ENCODE data around the gene GRB10.
A peak's percentile ranks its signal among the peaks of the same experiment; 100 is the strongest.

Gene GRB10

DNA sequence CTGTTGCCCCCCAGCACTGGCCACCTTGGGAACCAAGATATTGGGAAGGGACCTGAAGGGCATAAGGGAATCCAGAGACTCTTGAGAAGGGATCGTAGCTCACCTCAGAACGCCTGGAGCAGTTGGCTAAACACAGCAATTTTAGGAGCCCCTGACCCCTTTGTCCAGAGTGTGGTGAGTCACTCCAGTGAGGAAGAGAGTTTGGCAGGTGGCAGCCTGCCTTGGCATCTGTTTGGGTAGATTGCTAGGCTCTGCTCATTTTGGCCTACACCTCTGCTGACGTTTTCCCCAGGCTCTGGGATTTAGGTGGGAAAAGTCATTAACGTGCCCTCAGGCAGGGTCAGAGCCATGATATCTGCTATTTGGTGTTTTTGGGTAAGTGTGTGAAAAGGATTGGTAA is 100.6 kb downstream of the GRB10 start:
- TF ChIP-seq JUND (IDR thresholded peaks at IDR 0.05; ENCODE audit: low read depth) = no peak
- in situ Hi-C loops (cut with HindIII; ENCODE audit: low pct_unique_long_range_greater_than_20kb, low sequenced_read_pairs) = no loop called here
- DNase-seq (ENCODE audit: low read depth in 1 of 2, low spot score in 1 of 2) = no peak

DNA sequence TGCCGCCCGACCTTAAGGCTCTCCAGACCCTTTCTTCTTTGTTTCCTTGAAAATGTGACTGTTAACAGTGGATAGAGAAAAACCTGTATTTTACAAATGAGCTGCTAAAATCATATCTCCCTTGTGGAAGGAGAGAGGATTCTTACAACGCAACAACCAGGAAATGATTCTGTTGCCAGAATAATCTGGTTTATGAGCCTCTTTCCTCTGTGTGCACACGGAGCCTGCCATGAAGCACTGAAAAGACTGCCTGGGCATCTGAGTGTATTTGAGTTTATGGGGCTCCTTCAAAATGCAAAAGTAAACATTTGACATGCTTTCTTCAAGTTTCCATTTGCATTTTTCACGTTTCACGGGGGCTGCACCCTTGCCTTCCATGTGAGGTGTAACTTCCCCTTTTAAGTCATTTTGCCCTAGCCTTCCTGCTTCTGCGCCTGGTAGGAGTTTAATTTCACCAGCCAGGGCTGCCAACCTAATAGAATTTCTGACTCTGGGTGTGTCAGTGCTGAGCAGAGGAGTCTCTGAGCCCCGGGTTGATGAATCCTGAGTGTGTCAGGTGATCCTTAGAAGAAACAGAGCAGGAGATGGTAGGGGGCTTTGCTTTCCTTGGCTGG is 101.2 kb downstream of the GRB10 start:
- TF ChIP-seq JUND (IDR thresholded peaks at IDR 0.05; ENCODE audit: low read depth) = no peak
- in situ Hi-C loops (cut with HindIII; ENCODE audit: low pct_unique_long_range_greater_than_20kb, low sequenced_read_pairs) = no loop called here
- no peak for DNase-seq (ENCODE audit: low read depth in 1 of 2, low spot score in 1 of 2)

DNA sequence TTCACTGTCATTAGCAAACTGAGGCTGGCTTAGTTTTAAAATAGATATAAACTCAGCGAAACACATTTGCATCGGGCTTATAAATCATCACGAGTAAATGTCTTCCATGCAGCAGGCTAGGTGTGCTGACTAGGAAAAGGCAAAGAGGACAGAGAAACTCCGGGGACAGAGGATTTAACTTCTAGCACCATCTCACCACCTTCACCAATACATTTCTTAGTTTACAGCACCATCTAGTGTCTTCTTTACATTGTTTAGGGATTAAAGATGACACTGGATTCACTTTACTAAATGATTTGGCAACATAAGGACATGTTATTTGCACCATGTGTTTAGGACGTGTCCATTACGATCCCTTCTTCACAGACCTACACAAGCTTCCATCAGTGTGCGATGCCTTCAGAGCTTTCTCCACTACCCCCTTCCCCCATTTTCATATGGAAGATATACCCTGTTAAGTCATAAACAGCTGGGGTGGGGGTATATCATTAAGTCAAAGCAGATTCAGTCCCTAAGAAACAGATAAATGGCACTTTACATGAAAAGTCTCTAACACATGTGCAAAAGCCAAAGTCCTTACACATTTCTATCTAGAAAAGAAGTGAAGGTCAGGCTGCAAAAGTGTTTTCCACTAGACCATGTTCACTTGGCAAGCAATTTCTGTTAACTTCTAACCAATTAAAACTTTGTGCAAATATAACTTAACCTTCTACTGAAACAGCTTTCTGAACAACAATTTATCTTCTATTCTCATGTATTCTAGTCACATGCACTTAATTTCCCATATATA is 103.3 kb downstream of the GRB10 start:
- no peak for TF ChIP-seq JUND (IDR thresholded peaks at IDR 0.05; ENCODE audit: low read depth)
- in situ Hi-C loops (cut with HindIII; ENCODE audit: low pct_unique_long_range_greater_than_20kb, low sequenced_read_pairs) = no loop called here
- peak; percentile 65 to 81 for DNase-seq (ENCODE audit: low read depth in 1 of 2, low spot score in 1 of 2)

DNA sequence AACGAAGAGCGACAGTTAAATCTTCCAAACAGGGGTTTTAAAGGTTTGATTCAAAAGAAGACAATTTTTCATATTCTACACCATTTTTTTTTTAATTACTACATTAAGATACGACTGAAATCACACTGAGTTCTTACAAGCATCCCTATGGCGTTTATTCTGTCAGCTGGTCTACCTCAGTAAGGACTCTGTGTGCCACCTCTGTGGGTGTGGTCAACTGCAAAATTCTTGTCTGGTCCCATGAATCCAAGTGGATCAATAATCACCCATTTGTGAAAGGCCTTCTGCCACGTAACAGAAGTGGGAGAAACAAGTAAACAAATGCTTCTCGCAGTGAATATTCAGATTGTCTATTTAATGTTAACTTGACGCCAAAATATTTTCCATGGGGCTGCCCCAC is 104.1 kb downstream of the GRB10 start:
- in situ Hi-C loops (cut with HindIII; ENCODE audit: low pct_unique_long_range_greater_than_20kb, low sequenced_read_pairs) = no loop called here
- no peak for TF ChIP-seq JUND (IDR thresholded peaks at IDR 0.05; ENCODE audit: low read depth)
- no peak for DNase-seq (ENCODE audit: low read depth in 1 of 2, low spot score in 1 of 2)

DNA sequence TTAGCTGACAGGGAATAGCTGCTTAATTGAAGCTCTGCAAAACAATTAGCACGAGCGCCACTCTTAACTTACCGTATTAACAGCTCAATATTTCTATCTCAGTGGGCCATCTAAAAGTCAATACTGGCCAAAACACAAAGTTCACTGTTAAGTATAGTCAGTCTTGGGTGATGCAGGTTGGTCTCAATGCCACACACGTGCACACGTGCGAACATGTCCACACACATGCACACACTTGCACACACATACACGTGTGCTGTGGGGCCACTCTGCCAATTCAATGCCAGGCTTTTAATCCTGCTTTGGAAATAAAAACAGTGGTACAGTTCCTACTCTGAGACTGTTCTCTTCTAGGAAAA is 105.1 kb downstream of the GRB10 start:
- in situ Hi-C loops (cut with HindIII; ENCODE audit: low pct_unique_long_range_greater_than_20kb, low sequenced_read_pairs) = no loop called here
- no peak for DNase-seq (ENCODE audit: low read depth in 1 of 2, low spot score in 1 of 2)
- TF ChIP-seq JUND (IDR thresholded peaks at IDR 0.05; ENCODE audit: low read depth) = no peak

DNA sequence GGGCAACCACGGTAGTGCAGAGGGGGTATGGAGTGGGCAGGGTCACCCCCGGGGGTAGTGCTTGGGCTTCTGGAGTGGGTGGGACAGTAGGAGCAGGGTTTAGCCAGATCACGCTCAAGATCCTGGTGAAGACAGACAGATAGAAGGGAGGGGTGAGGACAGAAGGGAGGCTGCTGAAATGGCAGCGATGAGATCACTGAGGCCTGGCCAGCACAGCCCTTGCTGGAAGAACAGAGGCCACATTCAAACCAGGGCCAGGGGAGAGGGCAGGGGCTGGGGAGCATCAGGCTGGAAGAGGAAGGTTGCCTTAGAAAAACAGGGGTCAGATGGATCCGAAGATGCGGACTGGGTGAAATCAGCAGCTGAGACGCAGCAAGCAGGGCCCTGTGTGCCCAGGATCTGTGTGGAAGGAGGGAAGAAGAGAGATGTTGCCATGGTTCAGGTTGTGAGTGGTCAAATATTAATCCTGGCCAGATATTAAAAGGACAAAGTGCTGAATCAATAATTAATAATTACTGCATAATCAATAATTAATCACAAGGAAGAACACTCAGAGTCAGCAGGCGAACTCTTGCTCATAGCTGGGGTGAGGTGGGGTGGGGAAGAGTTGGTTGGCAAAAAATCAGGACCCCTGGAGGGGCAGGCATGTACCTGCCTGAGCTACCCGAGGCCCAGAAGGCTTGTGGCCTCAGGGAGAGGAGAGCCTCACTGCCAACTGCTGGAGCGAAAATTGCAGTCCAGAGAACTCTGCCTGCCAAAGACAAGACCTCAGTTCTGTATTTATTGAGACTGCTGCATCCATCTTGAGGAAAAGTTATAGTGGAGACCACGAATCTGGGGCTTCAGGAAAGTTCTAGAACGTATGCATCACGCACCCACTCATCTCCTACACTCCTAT is 105.7 kb downstream of the GRB10 start:
- DNase-seq (ENCODE audit: low read depth in 1 of 2, low spot score in 1 of 2) = no peak
- in situ Hi-C loops (cut with HindIII; ENCODE audit: low pct_unique_long_range_greater_than_20kb, low sequenced_read_pairs) = no loop called here
- TF ChIP-seq JUND (IDR thresholded peaks at IDR 0.05; ENCODE audit: low read depth) = no peak

DNA sequence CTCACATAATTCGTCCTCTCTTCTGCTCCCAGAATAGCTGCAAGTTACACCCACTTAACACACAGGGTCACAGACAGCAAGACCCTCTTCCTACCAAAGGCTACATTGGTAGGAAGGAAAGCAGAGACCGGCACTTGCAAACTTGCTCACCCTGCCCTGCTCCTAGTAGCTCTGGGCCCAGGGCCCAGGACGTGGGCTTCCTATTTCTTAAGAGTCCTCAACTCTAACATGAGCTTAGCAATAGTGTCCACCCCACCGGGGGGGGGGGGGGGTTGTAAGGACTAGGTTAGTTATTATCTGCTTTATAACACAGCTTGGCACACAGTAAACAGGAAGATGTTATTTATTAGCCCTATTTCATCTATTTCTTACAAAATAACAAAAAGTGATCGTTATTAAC is 106.6 kb downstream of the GRB10 start:
- no peak for TF ChIP-seq JUND (IDR thresholded peaks at IDR 0.05; ENCODE audit: low read depth)
- in situ Hi-C loops (cut with HindIII; ENCODE audit: low pct_unique_long_range_greater_than_20kb, low sequenced_read_pairs) = no loop called here
- DNase-seq (ENCODE audit: low read depth in 1 of 2, low spot score in 1 of 2) = no peak

DNA sequence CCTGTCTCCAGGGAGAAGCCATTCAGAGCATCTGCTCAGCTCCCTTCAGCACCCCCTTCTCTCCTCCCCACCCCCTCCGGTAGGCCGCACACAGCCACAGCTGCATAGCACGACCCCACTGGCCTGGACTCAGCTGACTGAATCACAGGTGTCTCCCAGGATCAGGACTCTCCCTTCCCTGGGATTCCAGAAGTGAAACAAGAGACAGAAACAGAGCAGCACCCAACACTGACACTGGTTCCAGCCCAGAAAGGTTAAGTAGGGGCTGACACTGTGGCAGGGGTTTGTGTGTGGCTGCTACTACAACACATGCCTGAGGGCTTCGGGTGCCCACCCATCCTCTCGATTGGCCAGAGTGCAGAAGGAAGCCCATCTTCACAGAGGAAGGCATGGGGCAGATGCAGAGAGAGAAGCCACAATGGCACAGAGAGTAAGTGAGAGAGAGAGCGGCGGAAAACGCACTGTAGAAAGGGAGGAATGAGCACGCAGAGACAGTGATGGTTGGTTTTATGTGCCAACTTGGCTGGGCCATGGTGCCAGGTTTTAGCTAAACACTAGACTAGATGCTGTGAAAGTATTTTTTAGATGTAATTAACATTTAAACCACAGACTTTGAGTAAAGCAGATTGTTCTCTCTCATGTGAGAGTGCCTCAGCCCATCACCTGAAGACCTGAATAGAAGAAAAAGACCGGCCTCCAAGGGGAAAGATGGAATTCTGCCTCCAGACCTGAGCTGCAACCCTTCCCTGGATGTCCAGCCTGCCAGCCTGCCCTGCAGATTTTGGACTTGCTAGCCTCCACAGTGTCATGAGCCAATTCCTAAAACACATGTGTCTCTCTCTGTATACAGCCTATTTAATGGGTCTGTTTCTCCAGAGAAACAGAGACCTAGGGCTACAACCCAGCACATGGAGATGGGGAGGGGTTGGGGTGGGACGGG is 107.5 kb downstream of the GRB10 start:
- no peak for DNase-seq (ENCODE audit: low read depth in 1 of 2, low spot score in 1 of 2)
- in situ Hi-C loops (cut with HindIII; ENCODE audit: low pct_unique_long_range_greater_than_20kb, low sequenced_read_pairs) = no loop called here
- TF ChIP-seq JUND (IDR thresholded peaks at IDR 0.05; ENCODE audit: low read depth) = no peak

DNA sequence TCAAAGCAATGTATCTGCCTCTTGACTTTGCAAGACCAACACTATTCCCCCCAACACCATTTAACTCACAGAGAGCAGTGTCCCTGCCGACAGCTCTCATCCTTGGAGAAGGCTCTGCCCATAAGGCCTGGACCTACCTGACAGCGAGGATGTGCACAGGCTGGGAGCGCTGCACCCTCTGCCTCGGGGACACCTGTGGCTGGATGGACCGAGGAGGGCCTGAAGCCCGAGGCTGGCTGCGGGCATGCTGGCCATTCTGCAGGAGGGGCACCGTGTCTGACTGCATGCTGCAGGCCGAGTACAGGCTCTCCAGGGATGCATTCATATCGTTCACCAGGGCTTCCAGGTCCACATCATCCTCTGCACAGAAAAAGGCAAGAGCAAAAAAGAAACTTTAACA is 108.4 kb downstream of the GRB10 start:
- in situ Hi-C loops (cut with HindIII; ENCODE audit: low pct_unique_long_range_greater_than_20kb, low sequenced_read_pairs) = no loop called here
- no peak for TF ChIP-seq JUND (IDR thresholded peaks at IDR 0.05; ENCODE audit: low read depth)
- no peak for DNase-seq (ENCODE audit: low read depth in 1 of 2, low spot score in 1 of 2)

DNA sequence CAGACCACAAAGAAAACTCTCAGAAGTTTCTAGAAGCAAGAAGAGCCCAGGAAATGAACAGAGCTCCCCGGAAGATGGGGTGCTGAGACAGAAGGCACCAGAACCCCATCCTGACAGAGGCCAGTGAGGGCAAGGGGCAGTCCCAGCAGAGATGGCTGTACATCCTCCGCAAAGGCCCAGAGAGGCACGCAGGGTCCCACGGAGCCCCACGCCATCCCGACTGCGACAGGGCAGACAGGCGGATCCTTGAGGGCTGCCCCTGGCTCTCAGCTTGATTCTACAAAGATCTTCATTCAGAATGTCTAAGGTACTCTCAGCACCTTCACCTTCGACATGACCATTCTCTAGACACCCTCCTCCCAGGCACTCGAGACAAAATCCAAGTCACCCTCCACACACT is 109.6 kb downstream of the GRB10 start:
- in situ Hi-C loops (cut with HindIII; ENCODE audit: low pct_unique_long_range_greater_than_20kb, low sequenced_read_pairs) = no loop called here
- no peak for DNase-seq (ENCODE audit: low read depth in 1 of 2, low spot score in 1 of 2)
- no peak for TF ChIP-seq JUND (IDR thresholded peaks at IDR 0.05; ENCODE audit: low read depth)

DNA sequence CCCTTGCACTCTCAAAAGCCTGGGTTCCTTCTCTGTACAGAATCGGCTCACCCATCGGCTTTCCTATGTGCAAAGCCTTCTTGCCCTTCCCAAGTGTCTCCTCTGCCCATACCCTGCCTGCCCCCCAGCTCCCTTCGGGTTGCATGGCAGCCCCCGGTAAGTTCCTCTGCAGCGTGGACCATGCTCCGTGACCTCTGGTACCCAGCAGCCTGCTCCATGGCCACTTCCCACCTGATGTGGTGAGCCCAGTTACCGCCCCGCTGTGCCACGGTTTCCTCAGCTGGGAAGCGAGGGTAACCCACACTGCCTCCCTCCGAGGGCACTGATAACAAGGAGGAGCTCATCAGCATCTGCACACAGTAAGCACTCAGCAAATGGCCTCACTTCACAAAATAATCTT is 110.7 kb downstream of the GRB10 start:
- no peak for DNase-seq (ENCODE audit: low read depth in 1 of 2, low spot score in 1 of 2)
- in situ Hi-C loops (cut with HindIII; ENCODE audit: low pct_unique_long_range_greater_than_20kb, low sequenced_read_pairs) = no loop called here
- no peak for TF ChIP-seq JUND (IDR thresholded peaks at IDR 0.05; ENCODE audit: low read depth)

DNA sequence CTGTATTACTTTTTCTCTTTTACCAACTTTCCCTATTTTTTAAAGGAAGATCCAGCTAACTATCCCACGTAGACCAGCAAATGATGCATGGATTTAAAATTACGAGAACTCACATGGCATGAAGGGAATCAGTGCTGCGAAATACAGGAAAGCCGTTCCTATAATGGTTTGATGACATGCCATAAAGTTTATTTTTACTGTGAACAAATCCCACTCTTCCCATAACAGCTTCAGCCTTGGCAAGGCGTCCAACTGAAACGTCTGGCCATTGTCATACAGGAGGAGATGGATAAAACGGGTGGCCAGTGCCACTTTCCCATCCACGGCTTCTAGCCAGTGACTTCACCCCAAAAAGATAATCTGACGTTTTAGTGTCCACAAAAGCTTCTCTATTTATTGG is 111.3 kb downstream of the GRB10 start:
- TF ChIP-seq JUND (IDR thresholded peaks at IDR 0.05; ENCODE audit: low read depth) = no peak
- DNase-seq (ENCODE audit: low read depth in 1 of 2, low spot score in 1 of 2) = no peak
- in situ Hi-C loops (cut with HindIII; ENCODE audit: low pct_unique_long_range_greater_than_20kb, low sequenced_read_pairs) = no loop called here

All from T47D (cell line).